ENCODE results near the gene RAD51B.

Gene RAD51B

DNA sequence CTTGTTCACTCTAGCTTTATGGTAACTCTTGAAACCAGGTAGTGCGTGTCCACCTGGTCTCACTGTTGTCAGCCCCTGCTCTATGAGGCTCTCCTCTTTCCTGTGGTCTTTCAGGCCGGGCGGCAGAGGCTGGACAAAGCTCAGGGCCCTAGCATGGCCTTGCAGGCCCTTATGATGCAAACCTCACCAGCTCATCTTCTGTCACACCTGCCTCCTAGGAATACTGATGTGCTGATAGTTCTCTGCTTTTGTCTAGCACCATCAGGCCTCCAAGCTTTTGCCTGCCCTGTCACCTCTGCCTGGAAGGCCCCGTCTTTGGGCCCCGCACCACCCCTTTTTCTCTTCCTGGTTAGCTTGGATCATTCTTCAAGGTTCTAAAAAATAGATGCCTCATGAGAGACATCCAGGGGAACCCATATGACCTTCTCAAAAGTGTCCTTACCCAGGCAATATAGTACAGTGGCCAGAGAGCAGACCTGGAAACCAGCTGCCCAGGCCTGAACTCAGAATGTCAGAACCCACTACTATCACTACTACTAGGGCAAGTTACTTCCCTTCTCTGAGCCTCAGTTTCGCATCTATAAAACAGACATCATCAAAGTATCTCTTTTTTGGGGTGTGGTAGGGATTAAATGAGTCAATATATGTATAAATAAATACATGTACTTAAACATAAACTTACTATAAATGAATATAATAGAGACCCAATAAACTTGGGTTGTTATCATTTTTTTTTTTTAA, 881.6 kb downstream of the RAD51B start:
- no peak for DNase-seq (ENCODE audit: low read depth)
- TF ChIP-seq CTCF (conservative IDR thresholded peaks at IDR 0.05; ENCODE audit: low read depth, low read length) = no peak
- H3K4me3 ChIP-seq (ENCODE audit: low read length) = no peak overlapping the region

GRCh38 chr14:68702135-68702534, 882.6 kb downstream of the RAD51B start:
- TF ChIP-seq CTCF (conservative IDR thresholded peaks at IDR 0.05; ENCODE audit: low read depth, low read length) = no peak
- no peak for DNase-seq (ENCODE audit: low read depth)
- H3K4me3 ChIP-seq (ENCODE audit: low read length) = no peak overlapping the region

GRCh38 chr14:68702578-68702977, 883.0 kb downstream of the RAD51B start:
- TF ChIP-seq CTCF (conservative IDR thresholded peaks at IDR 0.05; ENCODE audit: low read depth, low read length) = no peak
- no peak for DNase-seq (ENCODE audit: low read depth)
- H3K4me3 ChIP-seq (ENCODE audit: low read length) = no peak overlapping the region

DNA sequence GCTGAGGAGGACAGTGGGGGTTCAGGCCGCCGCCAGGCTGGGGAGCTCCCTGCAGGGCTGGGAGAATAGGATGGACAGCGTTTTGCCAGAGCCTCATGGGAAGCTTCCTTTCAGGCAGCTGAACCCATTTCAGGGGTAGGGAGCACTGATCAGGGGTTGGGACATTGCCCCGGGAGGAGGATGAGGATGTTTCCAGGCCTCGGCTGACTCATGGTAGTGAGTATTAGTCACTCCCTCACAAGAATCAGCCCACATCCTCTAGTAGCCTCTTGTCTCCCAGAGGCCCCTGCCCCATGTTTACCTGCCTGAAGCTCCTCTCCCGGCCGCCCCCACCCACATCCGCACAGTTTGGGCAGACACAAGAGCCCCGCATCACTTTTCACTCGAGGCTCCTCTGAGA, 883.5 kb downstream of the RAD51B start:
- no peak overlapping the region for H3K4me3 ChIP-seq (ENCODE audit: low read length)
- DNase-seq (ENCODE audit: low read depth) = no peak
- no peak for TF ChIP-seq CTCF (conservative IDR thresholded peaks at IDR 0.05; ENCODE audit: low read depth, low read length)

- no peak overlapping the region for H3K4me3 ChIP-seq (ENCODE audit: low read length)
- no peak for DNase-seq (ENCODE audit: low read depth)
- TF ChIP-seq CTCF (conservative IDR thresholded peaks at IDR 0.05; ENCODE audit: low read depth, low read length) = no peak
These were observed 885.4 kb downstream of the RAD51B start for GRCh38 chr14:68704736-68705720.

- H3K4me3 ChIP-seq (ENCODE audit: low read length) = no peak overlapping the region
- TF ChIP-seq CTCF (conservative IDR thresholded peaks at IDR 0.05; ENCODE audit: low read depth, low read length) = no peak
- DNase-seq (ENCODE audit: low read depth) = no peak
These were observed 886.2 kb downstream of the RAD51B start for GRCh38 chr14:68705741-68706283.
